ENCODE measurements around the gene CRYGC. TPM values are rescaled to one million over a fixed set of nuclear protein-coding genes. Genes with fewer than 3 reads are reported as not detected.

CRYGC gene
- total and polyA plus RNA-seq, 2 of the 13 experiments (the other 11 are each of a cell fraction or from before 2014, with no cell fraction given), result 0.20 to 0.27 TPM

DNA sequence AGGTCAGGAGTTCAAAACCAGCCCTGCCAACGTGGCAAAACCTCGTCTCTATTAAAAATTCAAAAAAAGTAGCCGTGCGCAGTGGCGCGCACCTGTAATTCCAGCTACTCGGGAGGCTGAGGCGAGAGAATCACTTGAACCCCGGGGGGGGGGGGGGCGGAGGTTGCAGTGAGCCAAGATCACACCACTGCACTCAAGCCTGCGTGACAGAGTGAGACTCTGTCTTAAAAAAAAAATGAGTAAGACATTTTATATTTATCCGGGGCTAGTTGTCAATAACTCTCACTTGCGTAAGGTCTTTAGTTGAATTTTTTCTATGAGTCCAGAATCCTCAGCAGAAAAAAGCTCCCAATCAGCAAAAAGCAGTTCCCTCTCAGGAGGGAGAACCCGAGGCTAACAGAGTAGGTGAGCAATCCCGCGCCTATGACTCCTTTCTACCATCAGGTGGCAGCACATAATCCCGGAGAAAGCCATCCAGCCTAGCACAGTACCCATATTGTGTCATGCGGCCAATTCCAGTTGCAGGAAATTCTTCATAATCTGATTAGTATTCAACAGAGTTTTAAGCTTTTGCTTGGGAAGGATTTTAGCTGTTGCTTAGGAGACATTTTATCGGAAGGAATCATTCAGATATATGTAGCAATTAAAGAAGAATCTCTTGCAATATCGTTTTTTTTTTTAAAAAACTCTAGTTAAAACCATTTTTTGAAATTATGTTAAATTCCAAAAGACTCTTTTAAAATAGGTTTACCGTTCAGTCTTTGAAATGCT is 45.6 kb upstream of the CRYGC start (continued):
- TF ChIP-seq, protein P1, sequence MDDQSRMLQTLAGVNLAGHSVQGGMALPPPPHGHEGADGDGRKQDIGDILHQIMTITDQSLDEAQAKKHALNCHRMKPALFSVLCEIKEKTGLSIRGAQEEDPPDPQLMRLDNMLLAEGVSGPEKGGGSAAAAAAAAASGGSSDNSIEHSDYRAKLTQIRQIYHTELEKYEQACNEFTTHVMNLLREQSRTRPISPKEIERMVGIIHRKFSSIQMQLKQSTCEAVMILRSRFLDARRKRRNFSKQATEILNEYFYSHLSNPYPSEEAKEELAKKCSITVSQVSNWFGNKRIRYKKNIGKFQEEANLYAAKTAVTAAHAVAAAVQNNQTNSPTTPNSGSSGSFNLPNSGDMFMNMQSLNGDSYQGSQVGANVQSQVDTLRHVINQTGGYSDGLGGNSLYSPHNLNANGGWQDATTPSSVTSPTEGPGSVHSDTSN (CRISPR knock-in tag; IDR thresholded peaks at IDR 0.05; ENCODE audit: borderline replicate concordance), result no peak
- TF ChIP-seq ZSCAN22 (CRISPR knock-in tag; IDR thresholded peaks at IDR 0.05), result no peak
- TF ChIP-seq SMARCC2 (IDR thresholded peaks at IDR 0.05), result no peak
- TF ChIP-seq STAG1 (CRISPR knock-in tag; IDR thresholded peaks at IDR 0.05), result peak; percentile 86
- TF ChIP-seq ZNF776 (CRISPR knock-in tag; IDR thresholded peaks at IDR 0.05), result no peak
- TF ChIP-seq, protein P2, sequence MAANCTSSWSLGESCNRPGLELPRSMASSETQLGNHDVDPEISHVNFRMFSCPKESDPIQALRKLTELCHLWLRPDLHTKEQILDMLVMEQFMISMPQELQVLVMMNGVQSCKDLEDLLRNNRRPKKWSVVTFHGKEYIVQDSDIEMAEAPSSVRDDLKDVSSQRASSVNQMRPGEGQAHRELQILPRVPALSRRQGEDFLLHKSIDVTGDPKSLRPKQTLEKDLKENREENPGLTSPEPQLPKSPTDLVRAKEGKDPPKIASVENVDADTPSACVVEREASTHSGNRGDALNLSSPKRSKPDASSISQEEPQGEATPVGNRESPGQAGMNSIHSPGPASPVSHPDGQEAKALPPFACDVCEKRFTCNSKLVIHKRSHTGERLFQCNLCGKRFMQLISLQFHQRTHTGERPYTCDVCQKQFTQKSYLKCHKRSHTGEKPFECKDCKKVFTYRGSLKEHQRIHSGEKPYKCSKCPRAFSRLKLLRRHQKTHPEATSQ (CRISPR knock-in tag; IDR thresholded peaks at IDR 0.05; ENCODE audit: borderline replicate concordance), result 0 out of 2 replicates have a peak, but pooled peaks have one; percentile 19
- peak; percentile 83 for TF ChIP-seq RAD21 (CRISPR knock-in tag; IDR thresholded peaks at IDR 0.05)
- TF ChIP-seq TSC22D2 (CRISPR knock-in tag; IDR thresholded peaks at IDR 0.05; ENCODE audit: borderline replicate concordance), result 0 out of 2 replicates have a peak, but pooled peaks have one; percentile 37
- peak; percentile 96 to 98 for TF ChIP-seq MAFK (conservative IDR thresholded peaks at IDR 0.05 in 1 of 2, IDR thresholded peaks at IDR 0.05 in 1 of 2; ENCODE audit: low read length in 2 of 2)
- no peak for TF ChIP-seq ZNF543 (CRISPR knock-in tag; IDR thresholded peaks at IDR 0.05)
- no peak for TF ChIP-seq ZNF841 (CRISPR knock-in tag; IDR thresholded peaks at IDR 0.05; ENCODE audit: borderline replicate concordance)
- no peak for TF ChIP-seq ZNF430 (CRISPR knock-in tag; IDR thresholded peaks at IDR 0.05)
- TF ChIP-seq ZNF879 (CRISPR knock-in tag; IDR thresholded peaks at IDR 0.05), result no peak
- TF ChIP-seq ZNF614 (CRISPR knock-in tag; IDR thresholded peaks at IDR 0.05; ENCODE audit: borderline replicate concordance), result peak; percentile 50; the same call in 1 of the 2 replicates
- TF ChIP-seq ZBTB39 (CRISPR knock-in tag; IDR thresholded peaks at IDR 0.05), result no peak
- no peak for TF ChIP-seq PRMT3 (CRISPR knock-in tag; IDR thresholded peaks at IDR 0.05; ENCODE audit: borderline replicate concordance, low read depth)
- no peak for TF ChIP-seq PBX2 (CRISPR knock-in tag; IDR thresholded peaks at IDR 0.05)
- TF ChIP-seq USF2 (IDR thresholded peaks at IDR 0.05; ENCODE audit: low read depth, low read length), result no peak
- no peak for TF ChIP-seq USF2 (CRISPR knock-in tag; IDR thresholded peaks at IDR 0.05; ENCODE audit: borderline replicate concordance)
- no peak for TF ChIP-seq ZNF446 (CRISPR knock-in tag; IDR thresholded peaks at IDR 0.05)
- no peak for TF ChIP-seq MEIS1 (CRISPR knock-in tag; IDR thresholded peaks at IDR 0.05; ENCODE audit: borderline replicate concordance)
- TF ChIP-seq ZNF605 (CRISPR knock-in tag; IDR thresholded peaks at IDR 0.05), result no peak

Measured in HepG2 (cell line).